ENCODE results near the gene BCL3. TPM values are rescaled to one million over a fixed set of nuclear protein-coding genes. Genes with fewer than 3 reads are reported as not detected.
A peak's percentile ranks its signal among the peaks of the same experiment; 100 is the strongest.
"Not testable (repeated sequence)": the region's sequence is repeated elsewhere in the genome, so short reads cannot be mapped to it uniquely, and the experiment has no call there.

BCL3 gene
- total and polyA plus RNA-seq, 2 of the 4 experiments (the other 2 are of a cell fraction), result 1.6 to 26.0 TPM

DNA sequence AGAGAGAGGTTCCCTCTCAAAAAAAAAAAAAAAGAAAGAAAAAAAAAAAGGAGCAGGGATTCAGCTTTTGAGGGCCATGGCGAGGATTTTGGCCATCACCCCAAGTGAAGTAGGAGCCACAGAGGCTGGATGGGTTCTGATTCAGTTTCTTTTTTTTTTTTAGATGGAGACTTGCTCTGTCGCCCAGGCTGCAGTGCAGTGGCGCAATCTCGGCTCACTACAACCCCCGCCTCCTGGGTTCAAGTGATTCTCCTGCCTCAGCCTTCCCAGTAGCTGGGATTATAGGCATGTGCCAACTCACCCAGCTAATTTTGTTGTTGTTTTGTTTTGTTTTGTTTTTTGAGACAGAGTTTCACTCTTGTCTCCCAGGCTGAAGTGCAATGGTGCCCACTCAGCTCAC is 27.1 kb upstream of the BCL3 start:
- H3K4me1 ChIP-seq (ENCODE audit: control insufficient read depth, insufficient read depth, low read length), result peaks cover 19% of the 10 kb centered on the region
- H3K27ac ChIP-seq (ENCODE audit: insufficient read depth, low read length); ATAC-seq (ENCODE audit: low read depth); H3K36me3 ChIP-seq (ENCODE audit: control insufficient read depth, insufficient read depth, low read length); H4K91ac ChIP-seq (ENCODE audit: insufficient read depth, low read depth, low read length); H2AK9ac ChIP-seq (replicated peaks; ENCODE audit: low read depth, low read length, poor library complexity); H4K5ac ChIP-seq (ENCODE audit: low read depth, low read length); H3K9ac ChIP-seq (ENCODE audit: low read depth, low read length); H3K9me3 ChIP-seq (ENCODE audit: control insufficient read depth, insufficient read depth, low read length); DNase-seq; H3K4me3 ChIP-seq (ENCODE audit: insufficient read depth, low read depth, low read length); H3K18ac ChIP-seq (ENCODE audit: low read depth, low read length); POLR2A ChIA-PET (ENCODE audit: unreplicated experiment); H3K23ac ChIP-seq (ENCODE audit: low read depth, low read length); H4K20me1 ChIP-seq (ENCODE audit: insufficient read depth, low read length); H4K8ac ChIP-seq (ENCODE audit: low read depth in 2 of 2, low read length in 2 of 2); H3K14ac ChIP-seq (replicated peaks; ENCODE audit: low read depth, low read length); H3K4ac ChIP-seq (ENCODE audit: low read depth, low read length); dilution Hi-C loops (cut with HindIII; ENCODE audit: low sequenced_read_pairs, unreplicated experiment); H3K79me1 ChIP-seq (ENCODE audit: low read depth in 1 of 2, low read length in 2 of 2); H3K4me2 ChIP-seq (ENCODE audit: low read depth, low read length); H2BK15ac ChIP-seq (ENCODE audit: low read depth, low read length); H3K56ac ChIP-seq (ENCODE audit: extremely low read depth, insufficient read depth, low read length); H2AK5ac ChIP-seq (ENCODE audit: low read depth, low read length); H2BK20ac ChIP-seq (ENCODE audit: low read depth, low read length); H3K27me3 ChIP-seq (ENCODE audit: control insufficient read depth, insufficient read depth, low read length); H2AFZ ChIP-seq (replicated peaks; ENCODE audit: low read length, poor library complexity); H2BK5ac ChIP-seq (ENCODE audit: low read depth, low read length, poor library complexity, severe bottlenecking); BruUV-seq (replicated peaks); H3K9me1 ChIP-seq (ENCODE audit: insufficient read depth, low read length): not testable (repeated sequence)
- peak overlapping the region; percentile 54; the same call in 1 of the 2 replicates for H2BK120ac ChIP-seq (ENCODE audit: low read depth, low read length)
- CTCF ChIA-PET, result interaction anchor here (0.6 to 0.9 kb wide), 3 partner anchors 32 to 144 kb away, joined by 3 to 4 read pairs (median 3); partner anchors contain the start of gene NECTIN2
- in situ Hi-C loops (cut with MboI; ENCODE audit: low sequenced_read_pairs) (loop anchor here (5.0 kb wide), 2 partner anchors 51 to 121 kb away; no protein-coding TSS in a partner anchor), intact Hi-C loops (cut with micrococcal nuclease) (loop anchor here (5.0 kb wide), 1 partner anchor 36 kb away; no protein-coding TSS in a partner anchor)
- WGBS, 2 experiments (ENCODE audit: extremely low coverage in 2 of 2, insufficient read length in 1 of 2), result no CpG with 5 or more reads among the region's 5 CpGs
